ENCODE measurements around the gene CFDP1.

- TF ChIP-seq CTCF (IDR thresholded peaks at IDR 0.05) = no peak
- TF ChIP-seq POLR2A (IDR thresholded peaks at IDR 0.05) = no peak
Observed at GRCh38 chr16:75304521-75305363, 128.6 kb downstream of the CFDP1 start.

All from heart left ventricle (tissue), 13 donors.